ENCODE results near the gene TRAPPC3L.
"Not testable (repeated sequence)": the region's sequence is repeated elsewhere in the genome, so short reads cannot be mapped to it uniquely, and the experiment has no call there.

The TRAPPC3L gene

GRCh38 chr6:116512111-116512559 is 33.3 kb downstream of the TRAPPC3L start:
- no peak for DNase-seq

- no peak for DNase-seq
Measured at GRCh38 chr6:116511424-116512110, 33.9 kb downstream of the TRAPPC3L start, which contains the start of gene CALHM5. Gene CALHM5, plus strand, starts transcription at chr6:116511639. Its CDS starts 58 bp downstream, at chr6:116511697.

- no peak for DNase-seq
Measured at GRCh38 chr6:116508527-116508926, 37.0 kb downstream of the TRAPPC3L start.

GRCh38 chr6:116507324-116507723 is 38.2 kb downstream of the TRAPPC3L start:
- no peak for DNase-seq

- no peak for DNase-seq
Measured at GRCh38 chr6:116500969-116501433, 44.5 kb downstream of the TRAPPC3L start.

GRCh38 chr6:116497113-116497676 is 48.3 kb downstream of the TRAPPC3L start:
- no peak for DNase-seq

GRCh38 chr6:116495161-116495560 is 50.3 kb downstream of the TRAPPC3L start:
- not testable (repeated sequence) for DNase-seq

GRCh38 chr6:116492331-116493067 is 53.0 kb downstream of the TRAPPC3L start:
- DNase-seq, result no peak

- DNase-seq, result no peak
Measured at GRCh38 chr6:116491610-116492330, 53.7 kb downstream of the TRAPPC3L start.

- DNase-seq, result no peak
Measured at GRCh38 chr6:116485559-116486184, 59.8 kb downstream of the TRAPPC3L start.

GRCh38 chr6:116483616-116484015 is 61.9 kb downstream of the TRAPPC3L start:
- DNase-seq, result no peak

GRCh38 chr6:116482780-116483179 is 62.7 kb downstream of the TRAPPC3L start:
- DNase-seq, result no peak

GRCh38 chr6:116476002-116476678 is 69.3 kb downstream of the TRAPPC3L start:
- peak; percentile 28 to 33 for DNase-seq

- DNase-seq, result no peak
Measured at GRCh38 chr6:116475141-116475540, 70.3 kb downstream of the TRAPPC3L start.

- no peak for DNase-seq
Measured at GRCh38 chr6:116472706-116473105, 72.8 kb downstream of the TRAPPC3L start.

- no peak for DNase-seq
Measured at GRCh38 chr6:116471531-116471930, 74.0 kb downstream of the TRAPPC3L start.

- no peak for DNase-seq
Measured at GRCh38 chr6:116468293-116468692, 77.2 kb downstream of the TRAPPC3L start.

- DNase-seq, result no peak
Measured at GRCh38 chr6:116467514-116467913, 78.0 kb downstream of the TRAPPC3L start.

- no peak for DNase-seq
Measured at GRCh38 chr6:116467096-116467495, 78.4 kb downstream of the TRAPPC3L start.

GRCh38 chr6:116465246-116465645 is 80.2 kb downstream of the TRAPPC3L start:
- peak; percentile 14 to 32 for DNase-seq

GRCh38 chr6:116463301-116463700 is 82.2 kb downstream of the TRAPPC3L start:
- no peak for DNase-seq
